ENCODE measurements around the gene SUPT3H. TPM values are rescaled to one million over a fixed set of nuclear protein-coding genes. Genes with fewer than 3 reads are reported as not detected.

Gene SUPT3H
- total and polyA plus RNA-seq, 5 donors, result 3.1 to 4.5 (median 4.1) TPM

- intact Hi-C loops (cut with DNase I), result no loop called here
- Histone ChIP-seq H3K4me1 (ENCODE audit: control insufficient read depth, insufficient read depth, low read length) (no peaks in the 10 kb centered on the region), H3K9me3 (ENCODE audit: control insufficient read depth, low read length) (no peaks in the 10 kb centered on the region), H3K4me3 (ENCODE audit: low read length) (no peak overlapping the region), H3K27ac (ENCODE audit: low read length) (no peak overlapping the region), H3K27me3 (ENCODE audit: control insufficient read depth, insufficient read depth) (no peaks in the 10 kb centered on the region)
- DNase-seq, result no peak
- 83% methylated on average over 1 of the region's 1 CpG for WGBS
- no peak for ATAC-seq
Measured at GRCh38 chr6:44967481-44967880, 410.3 kb downstream of the SUPT3H start.

DNA sequence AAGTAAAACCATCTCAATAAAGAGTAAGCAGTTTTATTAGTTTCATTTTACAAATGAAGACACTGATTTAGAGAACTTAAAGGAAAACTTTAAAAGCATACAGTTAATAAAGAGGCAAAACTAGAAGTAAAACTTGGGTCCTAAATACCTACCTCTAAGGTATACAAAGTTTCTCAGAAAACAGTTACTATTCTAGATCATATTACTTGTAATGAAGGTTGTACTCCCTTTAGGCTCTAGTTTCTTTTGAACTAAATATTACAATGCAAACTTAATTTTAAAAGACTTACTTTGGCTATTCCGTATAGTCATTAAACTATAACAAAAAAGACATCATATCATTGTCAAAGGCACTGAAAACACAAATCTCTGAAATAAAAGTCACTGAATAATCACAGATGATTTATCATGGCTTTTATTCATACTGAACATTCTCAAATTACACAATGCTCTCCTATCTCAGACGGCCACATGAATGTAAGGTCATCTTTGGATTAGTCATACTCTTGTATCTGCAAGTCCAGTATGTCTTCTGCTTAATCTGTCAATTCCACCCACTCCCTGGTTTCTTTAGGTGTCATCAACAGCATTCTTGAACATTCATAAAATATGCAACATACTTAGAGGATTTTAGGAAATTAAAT, 411.2 kb downstream of the SUPT3H start:
- WGBS, result 50% methylated on average over 2 of the region's 2 CpGs
- ATAC-seq (peak in 1 of 2 donors; percentile 46), DNase-seq (no peak)
- H3K27ac ChIP-seq (ENCODE audit: low read length), result no peak overlapping the region
- intact Hi-C loops (cut with DNase I), result no loop called here
- H3K4me1 ChIP-seq (ENCODE audit: control insufficient read depth, insufficient read depth, low read length), result no peaks in the 10 kb centered on the region
- no peaks in the 10 kb centered on the region for H3K27me3 ChIP-seq (ENCODE audit: control insufficient read depth, insufficient read depth)
- no peak overlapping the region for H3K4me3 ChIP-seq (ENCODE audit: low read length)
- H3K9me3 ChIP-seq (ENCODE audit: control insufficient read depth, low read length), result no peaks in the 10 kb centered on the region

DNA sequence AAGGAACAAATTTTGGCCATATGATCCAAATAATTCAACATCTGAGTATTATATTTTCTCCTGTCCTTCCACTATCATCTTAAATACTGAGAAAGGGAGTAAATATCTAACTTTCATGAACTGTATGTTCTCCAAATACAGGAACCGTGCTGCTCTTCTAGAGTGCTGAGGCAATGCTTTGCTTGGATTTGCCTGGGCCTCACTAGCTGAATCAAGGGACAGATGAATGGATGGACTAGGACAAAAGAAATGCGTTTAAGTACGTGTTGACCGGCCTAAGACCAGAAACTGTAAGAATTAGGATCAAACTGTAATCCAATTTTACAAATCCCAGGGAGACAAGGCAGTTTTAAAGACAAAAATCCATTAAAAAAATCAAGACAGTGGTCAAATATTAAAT, 412.0 kb downstream of the SUPT3H start:
- no peak overlapping the region for H3K4me3 ChIP-seq (ENCODE audit: low read length)
- H3K9me3 ChIP-seq (ENCODE audit: control insufficient read depth, low read length), result no peaks in the 10 kb centered on the region
- intact Hi-C loops (cut with DNase I), result no loop called here
- no peaks in the 10 kb centered on the region for H3K4me1 ChIP-seq (ENCODE audit: control insufficient read depth, insufficient read depth, low read length)
- H3K27me3 ChIP-seq (ENCODE audit: control insufficient read depth, insufficient read depth), result no peaks in the 10 kb centered on the region
- ATAC-seq, result no peak
- H3K27ac ChIP-seq (ENCODE audit: low read length), result no peak overlapping the region
- WGBS, result 97% methylated on average over 4 of the region's 4 CpGs
- no peak for DNase-seq

- Histone ChIP-seq H3K4me1 (ENCODE audit: control insufficient read depth, insufficient read depth, low read length) (no peaks in the 10 kb centered on the region), H3K27me3 (ENCODE audit: control insufficient read depth, insufficient read depth) (no peaks in the 10 kb centered on the region), H3K4me3 (ENCODE audit: low read length) (no peak overlapping the region), H3K9me3 (ENCODE audit: control insufficient read depth, low read length) (no peaks in the 10 kb centered on the region), H3K27ac (ENCODE audit: low read length) (no peak overlapping the region)
- intact Hi-C loops (cut with DNase I), result no loop called here
- ATAC-seq, result no peak
- no peak for DNase-seq
- 81% methylated on average over 4 of the region's 4 CpGs for WGBS
Measured at GRCh38 chr6:44960898-44961297, 416.8 kb downstream of the SUPT3H start.

GRCh38 chr6:44959651-44960050, 418.1 kb downstream of the SUPT3H start:
- Histone ChIP-seq H3K4me3 (ENCODE audit: low read length) (no peak overlapping the region), H3K9me3 (ENCODE audit: control insufficient read depth, low read length) (no peaks in the 10 kb centered on the region), H3K4me1 (ENCODE audit: control insufficient read depth, insufficient read depth, low read length) (no peaks in the 10 kb centered on the region), H3K27me3 (ENCODE audit: control insufficient read depth, insufficient read depth) (no peaks in the 10 kb centered on the region), H3K27ac (ENCODE audit: low read length) (no peak overlapping the region)
- DNase-seq, result no peak
- 91% methylated on average over 3 of the region's 3 CpGs for WGBS
- intact Hi-C loops (cut with DNase I), result no loop called here
- ATAC-seq, result no peak

DNA sequence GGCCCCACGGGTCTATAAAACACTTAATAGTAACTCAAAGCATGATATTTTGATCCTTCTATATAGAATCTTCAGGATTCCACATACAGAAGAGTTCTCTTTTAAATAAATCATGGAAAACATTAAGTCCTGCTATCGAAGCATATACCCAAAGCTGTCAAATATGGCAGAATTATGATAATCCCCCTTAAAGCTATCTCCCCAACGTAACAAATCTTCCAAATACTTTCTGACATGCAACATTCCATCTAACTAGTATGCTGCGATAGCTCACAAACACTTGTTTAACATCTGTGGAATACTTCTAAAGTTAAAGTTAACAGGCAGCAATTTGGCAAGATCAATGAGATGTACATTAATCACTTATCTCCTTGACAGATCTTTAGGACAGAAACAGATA, 420.6 kb downstream of the SUPT3H start:
- Histone ChIP-seq H3K27ac (ENCODE audit: low read length) (no peak overlapping the region), H3K4me1 (ENCODE audit: control insufficient read depth, insufficient read depth, low read length) (no peaks in the 10 kb centered on the region), H3K9me3 (ENCODE audit: control insufficient read depth, low read length) (no peaks in the 10 kb centered on the region), H3K27me3 (ENCODE audit: control insufficient read depth, insufficient read depth) (no peaks in the 10 kb centered on the region), H3K4me3 (ENCODE audit: low read length) (no peak overlapping the region)
- intact Hi-C loops (cut with DNase I), result no loop called here
- DNase-seq, result no peak
- WGBS, result 87% methylated on average over 4 of the region's 4 CpGs
- ATAC-seq, result no peak

- no peaks in the 10 kb centered on the region for H3K27me3 ChIP-seq (ENCODE audit: control insufficient read depth, insufficient read depth)
- no peak overlapping the region for H3K27ac ChIP-seq (ENCODE audit: low read length)
- intact Hi-C loops (cut with DNase I), result no loop called here
- ATAC-seq, result no peak
- no peaks in the 10 kb centered on the region for H3K4me1 ChIP-seq (ENCODE audit: control insufficient read depth, insufficient read depth, low read length)
- WGBS, result 97% methylated on average over 5 of the region's 5 CpGs
- H3K4me3 ChIP-seq (ENCODE audit: low read length), result no peak overlapping the region
- no peak for DNase-seq
- no peaks in the 10 kb centered on the region for H3K9me3 ChIP-seq (ENCODE audit: control insufficient read depth, low read length)
Measured at GRCh38 chr6:44956396-44956795, 421.3 kb downstream of the SUPT3H start.

GRCh38 chr6:44955145-44955544, 422.6 kb downstream of the SUPT3H start:
- H3K9me3 ChIP-seq (ENCODE audit: control insufficient read depth, low read length), result no peaks in the 10 kb centered on the region
- H3K4me1 ChIP-seq (ENCODE audit: control insufficient read depth, insufficient read depth, low read length), result no peaks in the 10 kb centered on the region
- H3K27me3 ChIP-seq (ENCODE audit: control insufficient read depth, insufficient read depth), result no peaks in the 10 kb centered on the region
- no peak overlapping the region for H3K4me3 ChIP-seq (ENCODE audit: low read length)
- ATAC-seq (no peak), DNase-seq (no peak)
- intact Hi-C loops (cut with DNase I), result no loop called here
- 96% methylated on average over 11 of the region's 11 CpGs for WGBS
- H3K27ac ChIP-seq (ENCODE audit: low read length), result no peak overlapping the region

GRCh38 chr6:44954281-44954680, 423.5 kb downstream of the SUPT3H start:
- Histone ChIP-seq H3K27me3 (ENCODE audit: control insufficient read depth, insufficient read depth) (no peaks in the 10 kb centered on the region), H3K27ac (ENCODE audit: low read length) (no peak overlapping the region), H3K4me1 (ENCODE audit: control insufficient read depth, insufficient read depth, low read length) (no peaks in the 10 kb centered on the region), H3K9me3 (ENCODE audit: control insufficient read depth, low read length) (no peaks in the 10 kb centered on the region), H3K4me3 (ENCODE audit: low read length) (no peak overlapping the region)
- WGBS, result 93% methylated on average over 4 of the region's 4 CpGs
- intact Hi-C loops (cut with DNase I), result no loop called here
- DNase-seq, result no peak
- ATAC-seq, result no peak

DNA sequence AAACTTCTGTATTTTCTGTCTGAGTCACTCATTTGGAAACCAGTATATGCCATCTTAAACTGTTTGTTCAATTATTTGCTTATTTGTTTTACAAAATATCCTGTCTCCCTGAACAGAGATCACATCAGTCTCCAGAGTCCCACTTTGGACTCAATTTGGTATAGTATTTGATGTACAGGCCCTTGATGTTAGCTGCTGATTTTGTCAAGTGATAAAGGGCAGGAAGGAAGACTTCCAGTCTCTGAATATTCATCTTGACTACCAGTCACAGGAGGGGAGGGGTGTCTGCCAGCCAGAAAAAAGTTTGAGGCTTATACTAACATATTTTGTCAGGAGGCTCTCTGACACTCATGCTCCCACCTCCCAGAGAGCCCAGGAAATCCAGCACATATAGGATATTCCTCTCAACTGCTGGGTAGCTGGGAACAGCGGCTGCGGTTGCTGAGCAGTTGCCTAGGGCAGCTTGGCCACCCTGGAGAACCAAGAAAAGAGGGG, 426.4 kb downstream of the SUPT3H start:
- H3K27ac ChIP-seq (ENCODE audit: low read length), result no peak overlapping the region
- H3K4me1 ChIP-seq (ENCODE audit: control insufficient read depth, insufficient read depth, low read length), result no peaks in the 10 kb centered on the region
- intact Hi-C loops (cut with DNase I), result no loop called here
- H3K4me3 ChIP-seq (ENCODE audit: low read length), result no peak overlapping the region
- no peak for DNase-seq
- no peaks in the 10 kb centered on the region for H3K27me3 ChIP-seq (ENCODE audit: control insufficient read depth, insufficient read depth)
- H3K9me3 ChIP-seq (ENCODE audit: control insufficient read depth, low read length), result no peaks in the 10 kb centered on the region
- 95% methylated on average over 2 of the region's 2 CpGs for whole genome bisulfite sequencing
- ATAC-seq, result no peak

DNA sequence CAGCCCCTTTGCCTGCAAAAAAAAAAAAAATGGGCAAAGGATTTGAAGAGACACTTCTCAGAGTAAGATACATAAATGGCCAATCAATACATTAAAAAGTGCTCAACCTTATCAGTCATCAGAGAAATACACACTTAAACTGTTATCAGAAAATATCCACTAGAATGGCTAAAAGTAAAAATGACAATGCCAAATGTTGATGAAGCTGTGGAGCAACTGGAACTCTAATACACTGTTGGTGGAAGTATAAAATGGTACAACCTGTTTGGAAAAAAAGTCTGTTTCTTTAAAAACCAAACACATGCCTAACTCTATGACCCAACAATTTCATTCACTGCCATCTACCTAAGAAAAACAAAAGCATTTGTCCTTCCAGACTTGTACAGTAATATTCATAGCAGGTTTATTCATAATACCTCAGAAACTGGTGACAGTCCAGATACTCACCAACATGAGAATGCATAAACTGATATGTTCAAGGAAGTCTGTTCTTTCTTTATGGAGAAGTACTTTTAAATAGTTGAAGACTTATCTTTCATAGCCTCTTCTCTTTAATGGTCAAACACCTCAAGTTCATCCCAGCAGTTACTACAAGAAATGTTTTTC, 428.0 kb downstream of the SUPT3H start:
- Histone ChIP-seq H3K4me1 (ENCODE audit: control insufficient read depth, insufficient read depth, low read length) (no peaks in the 10 kb centered on the region), H3K4me3 (ENCODE audit: low read length) (no peak overlapping the region), H3K27me3 (ENCODE audit: control insufficient read depth, insufficient read depth) (no peaks in the 10 kb centered on the region), H3K9me3 (ENCODE audit: control insufficient read depth, low read length) (no peaks in the 10 kb centered on the region), H3K27ac (ENCODE audit: low read length) (no peak overlapping the region)
- intact Hi-C loops (cut with DNase I), result no loop called here
- ATAC-seq (no peak), DNase-seq (no peak)

DNA sequence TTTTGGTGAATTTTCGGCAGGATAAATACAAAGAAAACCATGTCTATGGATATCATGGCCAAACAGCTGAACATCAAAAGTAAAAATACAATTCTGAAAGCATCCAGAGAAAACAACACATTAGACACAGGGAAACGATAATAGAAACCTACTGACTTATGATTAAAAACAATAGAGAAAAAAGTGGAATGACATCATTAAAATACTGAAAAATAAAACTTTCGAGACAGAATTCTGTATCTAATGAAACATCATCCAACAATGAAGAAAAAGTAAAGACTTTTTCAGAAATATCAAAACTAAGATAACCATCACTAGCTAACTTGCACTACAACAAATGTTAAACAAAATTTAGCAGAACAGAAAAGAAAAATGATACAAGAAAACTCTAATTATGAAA, 434.2 kb downstream of the SUPT3H start:
- no peaks in the 10 kb centered on the region for H3K9me3 ChIP-seq (ENCODE audit: control insufficient read depth, low read length)
- no peak overlapping the region for H3K4me3 ChIP-seq (ENCODE audit: low read length)
- no peak for ATAC-seq
- 62% methylated on average over 3 of the region's 3 CpGs for WGBS
- H3K4me1 ChIP-seq (ENCODE audit: control insufficient read depth, insufficient read depth, low read length), result no peaks in the 10 kb centered on the region
- intact Hi-C loops (cut with DNase I), result no loop called here
- DNase-seq, result no peak
- no peak overlapping the region for H3K27ac ChIP-seq (ENCODE audit: low read length)
- H3K27me3 ChIP-seq (ENCODE audit: control insufficient read depth, insufficient read depth), result no peaks in the 10 kb centered on the region
